ENCODE data around the gene HGFAC. TPM values are rescaled to one million over a fixed set of nuclear protein-coding genes. Genes with fewer than 3 reads are reported as not detected.

Gene HGFAC
- total RNA-seq, 1 donor from 2014 or later, result 1.2 TPM

DNA sequence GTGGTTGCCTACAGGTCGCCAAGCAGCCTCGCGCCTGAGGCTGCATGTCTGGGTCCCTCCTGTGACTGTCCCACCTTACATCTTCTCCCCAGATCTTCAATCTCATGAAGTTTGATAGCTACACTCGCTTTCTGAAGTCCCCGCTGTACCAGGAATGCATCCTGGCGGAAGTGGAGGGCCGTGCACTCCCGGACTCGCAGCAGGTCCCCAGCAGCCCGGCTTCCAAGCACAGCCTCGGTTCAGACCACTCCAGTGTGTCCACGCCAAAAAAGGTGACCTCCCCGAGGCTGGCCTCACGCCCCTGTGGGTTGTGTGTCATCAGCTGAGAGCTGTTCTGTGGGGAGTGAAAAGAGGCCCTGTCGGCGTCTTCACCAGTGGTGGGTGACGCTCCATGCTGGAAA is 24.9 kb upstream of the HGFAC start:
- intact Hi-C loops (cut with DNase I), result no loop called here

DNA sequence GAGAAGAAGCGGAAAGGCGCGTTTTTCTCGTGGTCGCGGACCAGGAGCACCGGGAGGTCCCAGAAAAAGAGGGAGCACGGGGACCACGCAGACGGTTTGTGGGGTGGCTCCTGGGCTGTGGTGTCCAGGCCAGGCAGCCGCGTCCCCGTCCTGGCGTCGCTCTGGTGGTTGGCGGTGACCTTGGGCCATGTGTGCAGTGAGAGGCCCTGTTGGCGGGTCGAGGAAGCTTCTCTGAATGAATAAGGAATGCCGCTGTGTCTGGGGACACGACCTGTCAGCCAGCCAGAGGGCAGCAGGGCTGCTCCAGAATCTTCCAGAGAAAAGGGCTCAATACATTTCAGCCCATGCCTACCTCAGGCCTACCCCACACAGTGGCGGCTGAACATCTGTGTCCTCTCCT is 24.3 kb upstream of the HGFAC start:
- ATAC-seq (no peak), DNase-seq (peak; percentile 47)
- Histone ChIP-seq H3K27ac (no peak overlapping the region), H3K36me3 (peaks cover 51% of the 10 kb centered on the region), H3K4me1 (peaks cover 4% of the 10 kb centered on the region), H3K27me3 (no peaks in the 10 kb centered on the region), H3K9me3 (no peaks in the 10 kb centered on the region), H3K4me3 (no peak overlapping the region)
- intact Hi-C loops (cut with DNase I), result no loop called here
- TF ChIP-seq, protein P1, sequence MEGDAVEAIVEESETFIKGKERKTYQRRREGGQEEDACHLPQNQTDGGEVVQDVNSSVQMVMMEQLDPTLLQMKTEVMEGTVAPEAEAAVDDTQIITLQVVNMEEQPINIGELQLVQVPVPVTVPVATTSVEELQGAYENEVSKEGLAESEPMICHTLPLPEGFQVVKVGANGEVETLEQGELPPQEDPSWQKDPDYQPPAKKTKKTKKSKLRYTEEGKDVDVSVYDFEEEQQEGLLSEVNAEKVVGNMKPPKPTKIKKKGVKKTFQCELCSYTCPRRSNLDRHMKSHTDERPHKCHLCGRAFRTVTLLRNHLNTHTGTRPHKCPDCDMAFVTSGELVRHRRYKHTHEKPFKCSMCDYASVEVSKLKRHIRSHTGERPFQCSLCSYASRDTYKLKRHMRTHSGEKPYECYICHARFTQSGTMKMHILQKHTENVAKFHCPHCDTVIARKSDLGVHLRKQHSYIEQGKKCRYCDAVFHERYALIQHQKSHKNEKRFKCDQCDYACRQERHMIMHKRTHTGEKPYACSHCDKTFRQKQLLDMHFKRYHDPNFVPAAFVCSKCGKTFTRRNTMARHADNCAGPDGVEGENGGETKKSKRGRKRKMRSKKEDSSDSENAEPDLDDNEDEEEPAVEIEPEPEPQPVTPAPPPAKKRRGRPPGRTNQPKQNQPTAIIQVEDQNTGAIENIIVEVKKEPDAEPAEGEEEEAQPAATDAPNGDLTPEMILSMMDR (IDR thresholded peaks at IDR 0.05), result no peak

More for the DNA sequence above, 24.9 kb upstream of the HGFAC start:
- DNase-seq, result peak; percentile 58
- Histone ChIP-seq H3K27me3 (no peaks in the 10 kb centered on the region), H3K27ac (no peak overlapping the region), H3K36me3 (peaks cover 48% of the 10 kb centered on the region), H3K4me3 (no peak overlapping the region), H3K9me3 (no peaks in the 10 kb centered on the region), H3K4me1 (peaks cover 4% of the 10 kb centered on the region)
- ATAC-seq, result no peak
- TF ChIP-seq, protein P1 (IDR thresholded peaks at IDR 0.05), result no peak

DNA sequence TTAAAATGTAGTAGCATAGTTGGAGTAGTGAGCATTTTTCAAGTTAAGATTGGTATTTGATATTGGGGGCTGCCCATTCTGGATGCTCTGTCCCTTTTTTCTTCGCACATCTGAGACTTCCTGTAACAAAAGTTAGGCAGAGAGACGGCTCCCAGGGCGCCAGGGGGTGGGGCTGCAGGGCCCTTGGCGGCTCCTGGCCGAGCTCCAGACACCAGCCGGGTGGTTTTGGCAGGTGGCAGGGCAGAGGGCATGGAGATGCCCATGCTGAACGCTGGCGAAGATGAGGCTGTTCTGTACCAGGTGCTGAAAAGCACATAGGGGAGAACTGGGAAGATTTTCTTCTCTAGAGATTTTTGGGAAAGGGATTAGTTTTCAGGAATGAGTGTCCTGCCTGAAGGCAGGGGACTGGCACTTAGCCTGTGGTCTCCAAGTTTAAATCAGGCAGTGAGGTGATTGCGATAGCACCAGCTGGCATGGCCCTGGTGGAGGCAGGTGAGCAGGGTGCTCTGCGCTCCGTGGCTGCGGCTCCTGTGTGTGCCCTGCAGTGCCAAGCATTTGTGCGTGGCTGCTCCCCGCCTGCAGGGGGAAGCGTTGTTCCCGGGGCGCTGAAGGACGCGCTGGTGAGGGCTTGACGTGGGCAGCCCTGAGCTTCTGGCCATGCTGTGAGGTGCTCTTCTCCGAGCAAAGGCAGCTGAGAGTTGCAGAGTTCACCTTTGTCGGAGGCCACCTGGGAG is 23.6 kb upstream of the HGFAC start:
- no peaks in the 10 kb centered on the region for H3K27me3 ChIP-seq
- no peak overlapping the region for H3K4me3 ChIP-seq
- H3K27ac ChIP-seq, result no peak overlapping the region
- DNase-seq, result peak; percentile 52
- TF ChIP-seq, protein P1 (IDR thresholded peaks at IDR 0.05), result no peak
- no peaks in the 10 kb centered on the region for H3K9me3 ChIP-seq
- H3K4me1 ChIP-seq, result peaks cover 4% of the 10 kb centered on the region
- intact Hi-C loops (cut with DNase I), result no loop called here
- peaks cover 59% of the 10 kb centered on the region for H3K36me3 ChIP-seq
- ATAC-seq, result peak; percentile 7

DNA sequence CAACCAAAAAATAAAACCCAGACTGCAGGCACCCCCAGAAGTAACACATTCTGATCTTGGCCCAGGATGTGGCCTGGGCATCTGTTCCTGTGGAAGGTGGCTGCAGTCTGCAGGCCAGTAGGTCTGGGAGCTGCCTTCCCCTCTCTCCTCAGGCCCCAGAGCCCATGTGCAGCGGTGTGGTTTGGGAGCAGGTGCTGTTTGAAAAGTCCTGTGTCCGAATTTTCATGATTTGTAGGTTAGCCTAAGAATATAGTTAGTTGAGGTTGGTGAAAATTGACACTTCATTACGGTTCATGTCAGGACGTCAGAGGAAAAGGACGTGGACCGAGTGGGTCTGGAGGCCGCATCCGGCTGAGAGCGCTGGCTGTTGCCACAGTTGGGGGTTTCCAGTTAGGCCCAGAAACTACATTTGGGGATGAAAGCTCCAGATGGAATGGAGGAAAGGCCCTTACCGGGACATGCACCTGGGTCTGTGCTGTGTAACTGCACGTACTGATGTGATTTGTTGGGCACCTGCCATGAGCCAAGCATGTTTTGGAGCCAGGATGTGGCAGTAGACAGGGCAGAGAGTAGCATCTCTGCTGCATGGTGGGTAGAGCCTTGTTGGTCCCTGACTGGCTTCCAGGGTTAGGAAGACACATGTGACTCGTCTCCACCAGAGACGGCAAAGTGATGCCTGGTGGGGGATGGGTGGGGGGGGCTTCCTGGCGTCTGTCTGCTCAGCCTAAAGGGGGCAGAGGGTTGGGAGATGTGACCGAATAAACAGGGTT is 21.7 kb upstream of the HGFAC start:
- Histone ChIP-seq H3K9me3 (no peaks in the 10 kb centered on the region), H3K27ac (no peak overlapping the region), H3K36me3 (peaks cover 75% of the 10 kb centered on the region), H3K4me3 (no peak overlapping the region), H3K4me1 (no peaks in the 10 kb centered on the region), H3K27me3 (no peaks in the 10 kb centered on the region)
- DNase-seq (no peak), ATAC-seq (no peak)
- TF ChIP-seq, protein P1 (IDR thresholded peaks at IDR 0.05), result no peak
- intact Hi-C loops (cut with DNase I), result no loop called here

DNA sequence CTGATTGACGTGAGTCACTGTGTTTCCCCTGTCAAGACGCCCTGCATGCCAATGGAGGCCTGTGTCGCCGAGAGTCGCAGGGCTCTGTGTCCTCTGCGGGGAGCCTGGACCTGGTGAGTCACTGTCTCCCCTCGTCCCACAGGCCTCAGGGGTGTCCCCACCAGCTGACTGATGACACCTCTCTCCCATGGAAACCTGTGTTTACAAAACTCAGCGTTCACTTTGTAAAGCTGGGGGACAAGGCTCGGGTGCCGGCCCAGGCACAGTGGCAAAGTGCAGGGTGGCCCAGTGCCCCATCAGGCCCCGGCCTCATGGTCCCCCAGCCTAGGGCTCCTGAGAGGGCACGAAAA is 21.2 kb upstream of the HGFAC start:
- ATAC-seq, result no peak
- H3K4me3 ChIP-seq, result no peak overlapping the region
- no peaks in the 10 kb centered on the region for H3K27me3 ChIP-seq
- H3K36me3 ChIP-seq, result peaks cover 72% of the 10 kb centered on the region
- no peaks in the 10 kb centered on the region for H3K9me3 ChIP-seq
- intact Hi-C loops (cut with DNase I), result no loop called here
- peak; percentile 56 for DNase-seq
- no peak overlapping the region for H3K27ac ChIP-seq
- TF ChIP-seq, protein P1 (IDR thresholded peaks at IDR 0.05), result no peak
- H3K4me1 ChIP-seq, result no peaks in the 10 kb centered on the region
